GM12878 (cell line): ENCODE data around the gene CDK16. TPM values are rescaled to one million over a fixed set of nuclear protein-coding genes. Genes with fewer than 3 reads are reported as not detected.

Experiments
- BRCA1 ChIP-seq: IDR thresholded peaks from 2 replicates; pipeline ENCODE4 v1.6.1; 2011; ENCODE audit warnings: low read depth, low read length, improper control_type of control experiment
- EED ChIP-seq: sonication (generic); IDR thresholded peaks from 2 replicates; pipeline ENCODE4 v1.6.1; 2016; ENCODE audit warnings: antibody characterized with exemption, low read depth
- MEF2A ChIP-seq: IDR thresholded peaks from 2 replicates; pipeline ENCODE4 v1.6.1; 2011; ENCODE audit warnings: low read depth, mild to moderate bottlenecking, low read length, moderate library complexity; ENCODE audit not compliant: insufficient read depth
- MXI1 ChIP-seq: fragments of 150-350 bp; IDR thresholded peaks from 2 replicates; pipeline ENCODE4 v1.6.1; 2011; ENCODE audit warnings: low read depth, mild to moderate bottlenecking, inconsistent platforms, low read length, improper control_type of control experiment
- POLR2AphosphoS5 ChIP-seq: IDR thresholded peaks from 2 replicates; pipeline ENCODE4 v1.6.1; 2011; ENCODE audit warnings: mild to moderate bottlenecking, low read length, inconsistent platforms
- RAD51 ChIP-seq: fragments of 450-650 bp; IDR thresholded peaks from 2 replicates; pipeline ENCODE4 v1.6.1; 2016; ENCODE audit warnings: moderate library complexity, mild to moderate bottlenecking, inconsistent platforms
- RFX5 ChIP-seq: IDR thresholded peaks from 2 replicates; pipeline ENCODE4 v1.6.1; 2011; ENCODE audit warnings: low read depth, low read length, improper control_type of control experiment
- SMARCA5 ChIP-seq: fragments of 450-650 bp; IDR thresholded peaks from 2 replicates; pipeline ENCODE4 v1.6.1; 2017; ENCODE audit warnings: mild to moderate bottlenecking
- SREBF1 ChIP-seq: IDR thresholded peaks from 2 replicates; pipeline ENCODE4 v1.6.1; 2012; ENCODE audit warnings: mild to moderate bottlenecking, low read length
- SRF ChIP-seq, 2 experiments: IDR thresholded peaks; 2 replicates each; pipeline ENCODE4 v1.6.1; 2011; ENCODE audit warnings: low read depth in 2 of 2, low read length in 2 of 2, mild to moderate bottlenecking in 1 of 2, moderate library complexity in 1 of 2
- STAT3 ChIP-seq: IDR thresholded peaks from 2 replicates; pipeline ENCODE4 v1.6.1; 2011; ENCODE audit warnings: low read depth, low read length, improper control_type of control experiment
- TBL1XR1 ChIP-seq: IDR thresholded peaks from 2 replicates; pipeline ENCODE4 v1.6.1; 2012; ENCODE audit warnings: low read depth, low read length, improper control_type of control experiment
- TCF3 ChIP-seq: IDR thresholded peaks from 2 replicates; pipeline ENCODE4 v1.6.1; 2012; ENCODE audit warnings: low read depth, mild to moderate bottlenecking, low read length, borderline replicate concordance; ENCODE audit not compliant: insufficient read depth
- polyA plus RNA-seq, 11 experiments: library from polyadenylated mRNA; depleted of rRNA in 4 of 11; unstranded in 6 of 11; stranded (reverse) in 5 of 11; fragments of >200 nt; fragmentation: Nextera tagmentation in 4 of 11; fragmentation: Illumina TruSeq in 1 of 11; extraction: Ambion mirVana in 4 of 11; extraction: Trizol in 1 of 11; gene quantifications; 1 replicate in 1 of 11; 2 replicates in 10 of 11; pipeline versions ENCODE4 v1.2.1 to v1.2.3, GENCODE V29; 2011 to 2016; ENCODE audit warnings: inconsistent platforms in 2 of 11, missing spikeins in 2 of 11, low read depth in 1 of 11
- total RNA-seq, 4 experiments: library from RNA; depleted of rRNA in 3 of 4; stranded (reverse); fragments of >200 nt in 3 of 4; fragmentation: Illumina TruSeq in 1 of 4; extraction: Trizol in 1 of 4; gene quantifications; 2 replicates each; pipeline versions ENCODE4 v1.2.1 to v1.2.3, GENCODE V29; 2013 to 2021
- TF ChIP-seq, protein P1 (sequence below): IDR thresholded peaks from 2 replicates; pipeline ENCODE4 v1.6.1; 2012; ENCODE audit warnings: mild to moderate bottlenecking, low read depth, low read length
- TF ChIP-seq, protein P2 (sequence below): fragments of 450-650 bp; IDR thresholded peaks from 2 replicates; pipeline ENCODE4 v1.6.1; 2018; ENCODE audit warnings: borderline replicate concordance, mild to moderate bottlenecking; ENCODE audit not compliant: partially characterized antibody
- TF ChIP-seq, protein P3 (sequence below): fragments of 450-650 bp; conservative IDR thresholded peaks from 2 replicates; pipeline ENCODE4 v1.6.1; 2017; ENCODE audit warnings: mild to moderate bottlenecking, moderate library complexity
- TF ChIP-seq, protein P4 (sequence below): fragments of 450-650 bp; IDR thresholded peaks from 2 replicates; pipeline ENCODE4 v1.6.1; 2018; ENCODE audit warnings: mild to moderate bottlenecking, low read depth, moderate library complexity; ENCODE audit not compliant: partially characterized antibody

The CDK16 gene
- total and polyA plus RNA-seq, 10 of the 15 experiments (the other 5 are each of a cell fraction or from before 2014, with no cell fraction given), result 2.4 to 75.1 (median 48.2) TPM

DNA sequence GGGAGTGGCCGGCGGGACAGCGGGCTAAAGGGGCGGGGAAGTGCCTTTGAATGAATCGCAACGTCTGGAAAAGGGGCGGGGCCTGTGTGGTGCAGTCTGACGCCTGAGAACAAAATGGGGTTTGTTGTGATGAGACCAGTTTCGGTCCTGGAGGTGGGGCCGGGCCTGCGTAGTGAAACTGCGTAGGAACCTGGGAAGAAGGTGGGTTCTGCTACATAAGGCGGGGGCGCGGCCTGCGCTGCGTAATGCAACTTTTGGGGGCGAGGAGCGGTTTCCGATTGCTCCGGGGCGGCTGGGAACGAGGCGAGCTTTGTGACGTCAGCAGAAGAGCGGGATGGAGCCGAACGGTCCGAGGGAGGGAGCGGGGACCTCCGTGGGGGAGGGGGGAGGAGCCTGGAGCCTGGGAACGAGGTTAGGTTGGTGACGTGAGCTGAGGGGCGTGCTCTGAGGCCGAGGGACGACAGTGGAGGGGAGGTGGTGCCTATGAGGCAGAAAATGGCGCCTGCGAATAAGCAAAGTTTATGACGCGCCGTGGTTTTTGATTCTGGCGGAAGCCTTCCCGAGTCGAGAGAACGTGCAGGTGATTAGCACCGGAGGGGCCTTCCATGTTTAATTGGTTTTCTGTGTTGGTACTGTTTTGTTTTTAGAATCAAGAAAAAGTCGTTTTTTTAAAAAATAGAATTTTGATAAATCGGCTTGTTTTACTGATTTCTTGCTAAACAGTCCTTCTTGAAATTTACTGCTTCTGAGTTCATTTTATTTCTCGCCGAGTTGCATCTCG lies 15.0 kb downstream of the CDK16 start (continued):
- TF ChIP-seq MEF2A (0 out of 2 replicates have a peak, but pooled peaks have one; percentile 5), RFX5 (no peak), TBL1XR1 (no peak), MXI1 (no peak), STAT3 (no peak), POLR2AphosphoS5 (peak; percentile 76; the same call in 1 of the 2 replicates), BRCA1 (no peak), EED (no peak), SREBF1 (no peak), SMARCA5 (no peak), TCF3 (no peak), RAD51 (no peak), SRF (IDR thresholded peaks at IDR 0.05; ENCODE audit: low read depth in 2 of 2, low read length in 2 of 2) (no peak)
- TF ChIP-seq, protein P1, sequence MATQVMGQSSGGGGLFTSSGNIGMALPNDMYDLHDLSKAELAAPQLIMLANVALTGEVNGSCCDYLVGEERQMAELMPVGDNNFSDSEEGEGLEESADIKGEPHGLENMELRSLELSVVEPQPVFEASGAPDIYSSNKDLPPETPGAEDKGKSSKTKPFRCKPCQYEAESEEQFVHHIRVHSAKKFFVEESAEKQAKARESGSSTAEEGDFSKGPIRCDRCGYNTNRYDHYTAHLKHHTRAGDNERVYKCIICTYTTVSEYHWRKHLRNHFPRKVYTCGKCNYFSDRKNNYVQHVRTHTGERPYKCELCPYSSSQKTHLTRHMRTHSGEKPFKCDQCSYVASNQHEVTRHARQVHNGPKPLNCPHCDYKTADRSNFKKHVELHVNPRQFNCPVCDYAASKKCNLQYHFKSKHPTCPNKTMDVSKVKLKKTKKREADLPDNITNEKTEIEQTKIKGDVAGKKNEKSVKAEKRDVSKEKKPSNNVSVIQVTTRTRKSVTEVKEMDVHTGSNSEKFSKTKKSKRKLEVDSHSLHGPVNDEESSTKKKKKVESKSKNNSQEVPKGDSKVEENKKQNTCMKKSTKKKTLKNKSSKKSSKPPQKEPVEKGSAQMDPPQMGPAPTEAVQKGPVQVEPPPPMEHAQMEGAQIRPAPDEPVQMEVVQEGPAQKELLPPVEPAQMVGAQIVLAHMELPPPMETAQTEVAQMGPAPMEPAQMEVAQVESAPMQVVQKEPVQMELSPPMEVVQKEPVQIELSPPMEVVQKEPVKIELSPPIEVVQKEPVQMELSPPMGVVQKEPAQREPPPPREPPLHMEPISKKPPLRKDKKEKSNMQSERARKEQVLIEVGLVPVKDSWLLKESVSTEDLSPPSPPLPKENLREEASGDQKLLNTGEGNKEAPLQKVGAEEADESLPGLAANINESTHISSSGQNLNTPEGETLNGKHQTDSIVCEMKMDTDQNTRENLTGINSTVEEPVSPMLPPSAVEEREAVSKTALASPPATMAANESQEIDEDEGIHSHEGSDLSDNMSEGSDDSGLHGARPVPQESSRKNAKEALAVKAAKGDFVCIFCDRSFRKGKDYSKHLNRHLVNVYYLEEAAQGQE, result no peak
- TF ChIP-seq, protein P2, sequence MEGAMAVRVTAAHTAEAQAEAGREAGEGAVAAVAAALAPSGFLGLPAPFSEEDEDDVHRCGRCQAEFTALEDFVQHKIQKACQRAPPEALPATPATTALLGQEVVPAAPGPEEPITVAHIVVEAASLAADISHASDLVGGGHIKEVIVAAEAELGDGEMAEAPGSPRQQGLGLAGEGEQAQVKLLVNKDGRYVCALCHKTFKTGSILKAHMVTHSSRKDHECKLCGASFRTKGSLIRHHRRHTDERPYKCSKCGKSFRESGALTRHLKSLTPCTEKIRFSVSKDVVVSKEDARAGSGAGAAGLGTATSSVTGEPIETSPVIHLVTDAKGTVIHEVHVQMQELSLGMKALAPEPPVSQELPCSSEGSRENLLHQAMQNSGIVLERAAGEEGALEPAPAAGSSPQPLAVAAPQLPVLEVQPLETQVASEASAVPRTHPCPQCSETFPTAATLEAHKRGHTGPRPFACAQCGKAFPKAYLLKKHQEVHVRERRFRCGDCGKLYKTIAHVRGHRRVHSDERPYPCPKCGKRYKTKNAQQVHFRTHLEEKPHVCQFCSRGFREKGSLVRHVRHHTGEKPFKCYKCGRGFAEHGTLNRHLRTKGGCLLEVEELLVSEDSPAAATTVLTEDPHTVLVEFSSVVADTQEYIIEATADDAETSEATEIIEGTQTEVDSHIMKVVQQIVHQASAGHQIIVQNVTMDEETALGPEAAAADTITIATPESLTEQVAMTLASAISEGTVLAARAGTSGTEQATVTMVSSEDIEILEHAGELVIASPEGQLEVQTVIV, result no peak
- TF ChIP-seq, protein P3, sequence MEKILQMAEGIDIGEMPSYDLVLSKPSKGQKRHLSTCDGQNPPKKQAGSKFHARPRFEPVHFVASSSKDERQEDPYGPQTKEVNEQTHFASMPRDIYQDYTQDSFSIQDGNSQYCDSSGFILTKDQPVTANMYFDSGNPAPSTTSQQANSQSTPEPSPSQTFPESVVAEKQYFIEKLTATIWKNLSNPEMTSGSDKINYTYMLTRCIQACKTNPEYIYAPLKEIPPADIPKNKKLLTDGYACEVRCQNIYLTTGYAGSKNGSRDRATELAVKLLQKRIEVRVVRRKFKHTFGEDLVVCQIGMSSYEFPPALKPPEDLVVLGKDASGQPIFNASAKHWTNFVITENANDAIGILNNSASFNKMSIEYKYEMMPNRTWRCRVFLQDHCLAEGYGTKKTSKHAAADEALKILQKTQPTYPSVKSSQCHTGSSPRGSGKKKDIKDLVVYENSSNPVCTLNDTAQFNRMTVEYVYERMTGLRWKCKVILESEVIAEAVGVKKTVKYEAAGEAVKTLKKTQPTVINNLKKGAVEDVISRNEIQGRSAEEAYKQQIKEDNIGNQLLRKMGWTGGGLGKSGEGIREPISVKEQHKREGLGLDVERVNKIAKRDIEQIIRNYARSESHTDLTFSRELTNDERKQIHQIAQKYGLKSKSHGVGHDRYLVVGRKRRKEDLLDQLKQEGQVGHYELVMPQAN, result no peak
- TF ChIP-seq, protein P4, sequence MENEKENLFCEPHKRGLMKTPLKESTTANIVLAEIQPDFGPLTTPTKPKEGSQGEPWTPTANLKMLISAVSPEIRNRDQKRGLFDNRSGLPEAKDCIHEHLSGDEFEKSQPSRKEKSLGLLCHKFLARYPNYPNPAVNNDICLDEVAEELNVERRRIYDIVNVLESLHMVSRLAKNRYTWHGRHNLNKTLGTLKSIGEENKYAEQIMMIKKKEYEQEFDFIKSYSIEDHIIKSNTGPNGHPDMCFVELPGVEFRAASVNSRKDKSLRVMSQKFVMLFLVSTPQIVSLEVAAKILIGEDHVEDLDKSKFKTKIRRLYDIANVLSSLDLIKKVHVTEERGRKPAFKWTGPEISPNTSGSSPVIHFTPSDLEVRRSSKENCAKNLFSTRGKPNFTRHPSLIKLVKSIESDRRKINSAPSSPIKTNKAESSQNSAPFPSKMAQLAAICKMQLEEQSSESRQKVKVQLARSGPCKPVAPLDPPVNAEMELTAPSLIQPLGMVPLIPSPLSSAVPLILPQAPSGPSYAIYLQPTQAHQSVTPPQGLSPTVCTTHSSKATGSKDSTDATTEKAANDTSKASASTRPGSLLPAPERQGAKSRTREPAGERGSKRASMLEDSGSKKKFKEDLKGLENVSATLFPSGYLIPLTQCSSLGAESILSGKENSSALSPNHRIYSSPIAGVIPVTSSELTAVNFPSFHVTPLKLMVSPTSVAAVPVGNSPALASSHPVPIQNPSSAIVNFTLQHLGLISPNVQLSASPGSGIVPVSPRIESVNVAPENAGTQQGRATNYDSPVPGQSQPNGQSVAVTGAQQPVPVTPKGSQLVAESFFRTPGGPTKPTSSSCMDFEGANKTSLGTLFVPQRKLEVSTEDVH, result no peak
